CD4-positive, alpha-beta T cell (primary cell): ENCODE measurements around the gene RHOF. TPM values are rescaled to one million over a fixed set of nuclear protein-coding genes. Genes with fewer than 3 reads are reported as not detected.

Experiments
- ATAC-seq: fragments of 200-7000 bp; cut with Tn5 transposase; one replicate; pipeline ENCODE4 v1.10.0; 2022; ENCODE audit warnings: mild to moderate bottlenecking; ENCODE audit not compliant: poor library complexity
- CTCF ChIA-PET: fragments of 350-600 bp; sonication (Branson Sonifier 250); formaldehyde crosslinking; loops from one replicate; lab custom pipeline; 2021; ENCODE audit warnings: antibody characterized with exemption, inconsistent platforms; lab: Charles Lee
- POLR2A ChIA-PET: fragments of 350-600 bp; sonication (Branson Sonifier 250); formaldehyde crosslinking; loops from one replicate; lab custom pipeline; 2021; ENCODE audit warnings: antibody characterized with exemption, inconsistent platforms; lab: Charles Lee
- DNase-seq, 14 experiments: peaks; one replicate each; pipeline ENCODE4 v3.0.0-alpha.2; 2013 to 2020; ENCODE audit warnings: mixed read lengths in 2 of 14
- H3K27ac ChIP-seq, 2 donors: one replicate each; pipeline versions ENCODE4 v1.5.1 to v1.7.0; 2013; ENCODE audit warnings: low read length in 2 of 2, low read depth in 1 of 2, mild to moderate bottlenecking in 1 of 2
- H3K27me3 ChIP-seq, 2 experiments: 1 replicate in 1 of 2; 2 replicates in 1 of 2; pipeline versions ENCODE4 v1.6.1 to v1.7.0; 2013; ENCODE audit warnings: low read length in 2 of 2, control low read depth in 1 of 2, mild to moderate bottlenecking in 1 of 2, moderate library complexity in 1 of 2; ENCODE audit not compliant: insufficient read depth in 2 of 2, control insufficient read depth in 1 of 2
- H3K36me3 ChIP-seq: one replicate; pipeline ENCODE4 v1.6.1; 2013; ENCODE audit warnings: low read length, control low read depth; ENCODE audit not compliant: insufficient read depth
- H3K4me1 ChIP-seq: one replicate; pipeline ENCODE4 v1.6.1; 2013; ENCODE audit warnings: low read length, control low read depth; ENCODE audit not compliant: insufficient read depth
- H3K4me3 ChIP-seq: one replicate; pipeline ENCODE4 v1.5.1; 2013; ENCODE audit warnings: mild to moderate bottlenecking, low read length, moderate library complexity
- H3K9me3 ChIP-seq, 2 experiments: 1 replicate in 1 of 2; 2 replicates in 1 of 2; pipeline versions ENCODE4 v1.6.1 to v1.7.0; 2013; ENCODE audit warnings: low read length in 2 of 2, mild to moderate bottlenecking in 2 of 2, control low read depth in 1 of 2, moderate library complexity in 1 of 2; ENCODE audit not compliant: control insufficient read depth in 1 of 2, insufficient read depth in 1 of 2
- H3K27ac Mint-ChIP-seq: one replicate; pipeline ENCODE4 v1.8.0; 2020; ENCODE audit warnings: mixed read lengths
- H3K27me3 Mint-ChIP-seq: one replicate; pipeline ENCODE4 v1.8.0; 2021; ENCODE audit warnings: mixed read lengths
- H3K36me3 Mint-ChIP-seq: one replicate; pipeline ENCODE4 v1.8.0; 2021; ENCODE audit warnings: low read depth, mixed read lengths
- H3K4me1 Mint-ChIP-seq: one replicate; pipeline ENCODE4 v1.8.0; 2021; ENCODE audit warnings: low read depth, mixed read lengths
- H3K4me3 Mint-ChIP-seq: one replicate; pipeline ENCODE4 v1.8.0; 2020; ENCODE audit warnings: mild to moderate bottlenecking, mixed read lengths
- H3K9me3 Mint-ChIP-seq: one replicate; pipeline ENCODE4 v1.8.0; 2020; ENCODE audit warnings: mixed read lengths
- CTCF ChIP-seq: fragments of 200-600 bp; IDR thresholded peaks from one replicate; pipeline ENCODE4 v1.8.0; 2022; ENCODE audit warnings: antibody characterized with exemption, mild to moderate bottlenecking
- intact Hi-C, 2 experiments: fragments of 100-400 bp; cut with DNase I in 1 of 2; cut with micrococcal nuclease in 1 of 2; formaldehyde crosslinking; loops; one replicate each; pipeline versions ENCODE4 v1.15.1 to v1.9.0; 2023 to 2025; cut with DNase I, micrococcal nuclease
- total RNA-seq, 174 experiments: library from RNA in 2 of 174; stranded (reverse) in 2 of 174; gene quantifications; one replicate each; pipeline ENCODE4 v1.2.3 and lab custom pipeline; 2021 to 2026

The RHOF gene
- total RNA-seq, 2 experiments from 2014 or later: 155 to 164 TPM

GRCh38 chr12:121831571-121832245 lies 38.2 kb upstream of the RHOF start:
- intact Hi-C loops: no loop called here
- Mint-ChIP-seq H3K9me3 (no peaks in the 10 kb centered on the region), H3K4me3 (no peak overlapping the region), H3K27me3 (no peaks in the 10 kb centered on the region), H3K27ac (no peak overlapping the region), H3K36me3 (peaks cover 56% of the 10 kb centered on the region), H3K4me1 (no peaks in the 10 kb centered on the region)
- no peaks in the 10 kb centered on the region for H3K4me1 ChIP-seq
- no peak overlapping the region for H3K4me3 ChIP-seq
- H3K9me3 ChIP-seq: no peaks in the 10 kb centered on the region
- peaks cover 50% of the 10 kb centered on the region for H3K36me3 ChIP-seq
- ATAC-seq (no peak), DNase-seq (no peak)
- no peak for TF ChIP-seq CTCF
- H3K27me3 ChIP-seq: no peaks in the 10 kb centered on the region
- POLR2A ChIA-PET: no interaction called here
- no peak overlapping the region for H3K27ac ChIP-seq
- CTCF ChIA-PET: interaction anchor here (0.6 to 2.7 kb wide), 2 partner anchors 37 to 259 kb away, joined by 3 to 10 read pairs; no protein-coding TSS in a partner anchor

- peaks cover 66% of the 10 kb centered on the region for H3K36me3 Mint-ChIP-seq
- no peaks in the 10 kb centered on the region for H3K4me1 ChIP-seq
- no peak for TF ChIP-seq CTCF
Measured at GRCh38 chr12:121830588-121831265, 37.2 kb upstream of the RHOF start.

GRCh38 chr12:121830134-121830533 lies 36.6 kb upstream of the RHOF start:
- Histone ChIP-seq H3K27me3 (no peaks in the 10 kb centered on the region), H3K4me3 (no peak overlapping the region), H3K36me3 (peaks cover 64% of the 10 kb centered on the region), H3K4me1 (no peaks in the 10 kb centered on the region), H3K9me3 (no peaks in the 10 kb centered on the region), H3K27ac (no peak overlapping the region)
- H3K4me1 Mint-ChIP-seq: no peaks in the 10 kb centered on the region
- ATAC-seq: no peak
- DNase-seq: no peak
- CTCF ChIA-PET: interaction anchor here (2.5 kb wide), 1 partner anchor 8 kb away, joined by 9 read pairs; no protein-coding TSS in a partner anchor
- POLR2A ChIA-PET: no interaction called here
- no peaks in the 10 kb centered on the region for H3K9me3 Mint-ChIP-seq
- no peak for TF ChIP-seq CTCF
- peaks cover 72% of the 10 kb centered on the region for H3K36me3 Mint-ChIP-seq
- H3K27me3 Mint-ChIP-seq: no peaks in the 10 kb centered on the region
- intact Hi-C loops: no loop called here
- H3K4me3 Mint-ChIP-seq: no peak overlapping the region
- no peak overlapping the region for H3K27ac Mint-ChIP-seq

More at GRCh38 chr12:121830588-121831265, 37.2 kb upstream of the RHOF start:
- Mint-ChIP-seq H3K4me3 (no peak overlapping the region), H3K9me3 (no peaks in the 10 kb centered on the region), H3K4me1 (no peaks in the 10 kb centered on the region), H3K27ac (no peak overlapping the region), H3K27me3 (no peaks in the 10 kb centered on the region)
- CTCF ChIA-PET: no interaction called here
- Histone ChIP-seq H3K27me3 (no peaks in the 10 kb centered on the region), H3K9me3 (no peaks in the 10 kb centered on the region), H3K36me3 (peaks cover 60% of the 10 kb centered on the region), H3K4me3 (no peak overlapping the region), H3K27ac (no peak overlapping the region)
- ATAC-seq (no peak), DNase-seq (no peak)
- POLR2A ChIA-PET: no interaction called here
- intact Hi-C loops: no loop called here
